HL-60 (cell line): ENCODE data around the gene SRSF9.

Experiments
- POLR2AphosphoS5 ChIP-seq: IDR thresholded peaks from 2 replicates; pipeline ENCODE4 v1.6.1; 2012; ENCODE audit warnings: low read depth
- TF ChIP-seq, protein P1 (sequence below): IDR thresholded peaks from one replicate; pipeline ENCODE4 v1.5.1; 2011; ENCODE audit warnings: low read length, control low read depth, inconsistent platforms; ENCODE audit not compliant: insufficient read depth
- TF ChIP-seq, protein P2 (sequence below): IDR thresholded peaks from 2 replicates; pipeline ENCODE4 v1.6.1; 2012; ENCODE audit warnings: low read depth; ENCODE audit not compliant: insufficient replicate concordance

DNA sequence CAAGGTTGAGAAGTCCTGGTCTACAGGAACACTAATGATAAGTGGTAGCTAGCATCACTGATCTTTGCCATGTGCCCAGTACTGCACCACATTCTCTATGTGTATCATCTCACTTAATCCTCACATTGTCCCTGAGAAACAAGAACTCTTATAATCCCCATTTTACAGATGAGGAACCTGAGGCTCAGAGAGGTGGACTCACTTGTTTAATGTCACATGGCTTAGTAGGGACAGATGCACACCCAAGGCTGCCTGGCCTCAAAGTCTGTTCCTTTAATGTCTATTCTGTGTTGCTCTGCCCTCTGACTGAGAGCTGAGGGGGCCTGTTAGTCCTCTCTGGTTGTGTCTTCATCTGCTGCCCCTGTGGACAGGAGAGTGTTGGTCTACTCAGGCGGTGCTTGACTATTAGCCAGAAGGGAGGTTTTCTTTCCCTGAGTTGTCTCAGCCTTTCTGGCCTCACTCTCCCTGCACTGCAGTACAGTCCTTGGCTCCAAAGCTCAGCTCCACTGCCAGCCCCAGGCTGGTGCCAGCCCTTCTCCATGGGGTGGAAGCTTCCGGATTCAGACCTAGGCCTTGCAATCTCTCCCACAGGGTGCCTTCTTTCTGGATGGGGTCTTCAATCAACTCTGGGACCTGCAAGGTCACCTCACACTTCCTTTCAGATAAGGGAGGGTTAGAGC lies 21.4 kb upstream of the SRSF9 start:
- TF ChIP-seq, protein P1, sequence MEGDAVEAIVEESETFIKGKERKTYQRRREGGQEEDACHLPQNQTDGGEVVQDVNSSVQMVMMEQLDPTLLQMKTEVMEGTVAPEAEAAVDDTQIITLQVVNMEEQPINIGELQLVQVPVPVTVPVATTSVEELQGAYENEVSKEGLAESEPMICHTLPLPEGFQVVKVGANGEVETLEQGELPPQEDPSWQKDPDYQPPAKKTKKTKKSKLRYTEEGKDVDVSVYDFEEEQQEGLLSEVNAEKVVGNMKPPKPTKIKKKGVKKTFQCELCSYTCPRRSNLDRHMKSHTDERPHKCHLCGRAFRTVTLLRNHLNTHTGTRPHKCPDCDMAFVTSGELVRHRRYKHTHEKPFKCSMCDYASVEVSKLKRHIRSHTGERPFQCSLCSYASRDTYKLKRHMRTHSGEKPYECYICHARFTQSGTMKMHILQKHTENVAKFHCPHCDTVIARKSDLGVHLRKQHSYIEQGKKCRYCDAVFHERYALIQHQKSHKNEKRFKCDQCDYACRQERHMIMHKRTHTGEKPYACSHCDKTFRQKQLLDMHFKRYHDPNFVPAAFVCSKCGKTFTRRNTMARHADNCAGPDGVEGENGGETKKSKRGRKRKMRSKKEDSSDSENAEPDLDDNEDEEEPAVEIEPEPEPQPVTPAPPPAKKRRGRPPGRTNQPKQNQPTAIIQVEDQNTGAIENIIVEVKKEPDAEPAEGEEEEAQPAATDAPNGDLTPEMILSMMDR = no peak
- TF ChIP-seq, protein P2, sequence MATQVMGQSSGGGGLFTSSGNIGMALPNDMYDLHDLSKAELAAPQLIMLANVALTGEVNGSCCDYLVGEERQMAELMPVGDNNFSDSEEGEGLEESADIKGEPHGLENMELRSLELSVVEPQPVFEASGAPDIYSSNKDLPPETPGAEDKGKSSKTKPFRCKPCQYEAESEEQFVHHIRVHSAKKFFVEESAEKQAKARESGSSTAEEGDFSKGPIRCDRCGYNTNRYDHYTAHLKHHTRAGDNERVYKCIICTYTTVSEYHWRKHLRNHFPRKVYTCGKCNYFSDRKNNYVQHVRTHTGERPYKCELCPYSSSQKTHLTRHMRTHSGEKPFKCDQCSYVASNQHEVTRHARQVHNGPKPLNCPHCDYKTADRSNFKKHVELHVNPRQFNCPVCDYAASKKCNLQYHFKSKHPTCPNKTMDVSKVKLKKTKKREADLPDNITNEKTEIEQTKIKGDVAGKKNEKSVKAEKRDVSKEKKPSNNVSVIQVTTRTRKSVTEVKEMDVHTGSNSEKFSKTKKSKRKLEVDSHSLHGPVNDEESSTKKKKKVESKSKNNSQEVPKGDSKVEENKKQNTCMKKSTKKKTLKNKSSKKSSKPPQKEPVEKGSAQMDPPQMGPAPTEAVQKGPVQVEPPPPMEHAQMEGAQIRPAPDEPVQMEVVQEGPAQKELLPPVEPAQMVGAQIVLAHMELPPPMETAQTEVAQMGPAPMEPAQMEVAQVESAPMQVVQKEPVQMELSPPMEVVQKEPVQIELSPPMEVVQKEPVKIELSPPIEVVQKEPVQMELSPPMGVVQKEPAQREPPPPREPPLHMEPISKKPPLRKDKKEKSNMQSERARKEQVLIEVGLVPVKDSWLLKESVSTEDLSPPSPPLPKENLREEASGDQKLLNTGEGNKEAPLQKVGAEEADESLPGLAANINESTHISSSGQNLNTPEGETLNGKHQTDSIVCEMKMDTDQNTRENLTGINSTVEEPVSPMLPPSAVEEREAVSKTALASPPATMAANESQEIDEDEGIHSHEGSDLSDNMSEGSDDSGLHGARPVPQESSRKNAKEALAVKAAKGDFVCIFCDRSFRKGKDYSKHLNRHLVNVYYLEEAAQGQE = no peak
- TF ChIP-seq POLR2AphosphoS5 = no peak
